Keratinocyte (primary cell): Measurements from ENCODE around the gene TNNT2. TPM values are rescaled to one million over a fixed set of nuclear protein-coding genes. Genes with fewer than 3 reads are reported as not detected.
A peak's percentile ranks its signal among the peaks of the same experiment; 100 is the strongest.

Experiments used
- DNase-seq: peaks from one replicate; pipeline ENCODE4 v3.0.0-alpha.2; 2011; ENCODE audit warnings: low read depth, missing footprints, low spot score
- FAIRE-seq: peaks from 2 replicates; lab custom pipeline; 2011; peaks lifted over from hg19 to GRCh38; lab: Jason Lieb, UNC
- H2AFZ ChIP-seq: 2 replicates; pipeline ENCODE4 v1.6.0; 2012; ENCODE audit warnings: low read length, control low read depth, inconsistent platforms; ENCODE audit not compliant: control insufficient read depth
- H3K27ac ChIP-seq: 2 replicates; pipeline ENCODE4 v1.5.1; 2011; ENCODE audit warnings: low read length; ENCODE audit not compliant: control insufficient read depth, insufficient read depth
- H3K27me3 ChIP-seq: 3 replicates; pipeline ENCODE4 v1.6.0; 2011; ENCODE audit warnings: low read length; ENCODE audit not compliant: control insufficient read depth, insufficient read depth; ENCODE audit errors: extremely low read depth
- H3K36me3 ChIP-seq, 2 experiments: 2 replicates in 1 of 2; 3 replicates in 1 of 2; pipeline ENCODE4 v1.5.1; 2011; ENCODE audit warnings: low read length in 2 of 2, mild to moderate bottlenecking in 1 of 2; ENCODE audit not compliant: control insufficient read depth in 2 of 2, insufficient read depth in 2 of 2; ENCODE audit errors: extremely low read depth in 1 of 2
- H3K4me1 ChIP-seq: 3 replicates; pipeline ENCODE4 v1.5.1; 2011; ENCODE audit warnings: low read length; ENCODE audit not compliant: control insufficient read depth, insufficient read depth; ENCODE audit errors: extremely low read depth
- H3K4me2 ChIP-seq: 3 replicates; pipeline ENCODE4 v1.6.0; 2011; ENCODE audit warnings: low read depth, low read length; ENCODE audit not compliant: control insufficient read depth, insufficient read depth; ENCODE audit errors: extremely low read depth
- H3K4me3 ChIP-seq, 3 experiments: fragments of 200-600 bp in 1 of 3; sonication (generic) in 1 of 3; 2 replicates in 2 of 3; 3 replicates in 1 of 3; pipeline ENCODE4 v1.5.1; 2011 to 2016; ENCODE audit warnings: low read length in 3 of 3, mild to moderate bottlenecking in 3 of 3, control low read depth in 2 of 3, inconsistent platforms in 1 of 3, low read depth in 1 of 3, mixed read lengths in 1 of 3, mixed run types in 1 of 3, moderate library complexity in 1 of 3; ENCODE audit not compliant: control insufficient read depth in 2 of 3, insufficient read depth in 2 of 3; ENCODE audit errors: extremely low read depth in 1 of 3
- H3K79me2 ChIP-seq: 2 replicates; pipeline ENCODE4 v1.6.0; 2012; ENCODE audit warnings: low read length; ENCODE audit not compliant: control insufficient read depth, insufficient read depth
- H3K9ac ChIP-seq: 3 replicates; pipeline ENCODE4 v1.6.0; 2011; ENCODE audit warnings: low read length; ENCODE audit not compliant: control insufficient read depth, insufficient read depth; ENCODE audit errors: extremely low read depth
- H3K9me1 ChIP-seq: 3 replicates; pipeline ENCODE4 v1.6.0; 2011; ENCODE audit warnings: low read length; ENCODE audit not compliant: control insufficient read depth, insufficient read depth; ENCODE audit errors: extremely low read depth
- H3K9me3 ChIP-seq: 2 replicates; pipeline ENCODE4 v1.5.1; 2012; ENCODE audit warnings: low read depth, low read length; ENCODE audit not compliant: control insufficient read depth
- H4K20me1 ChIP-seq: 3 replicates; pipeline ENCODE4 v1.6.0; 2011; ENCODE audit warnings: low read length; ENCODE audit not compliant: control insufficient read depth, insufficient read depth; ENCODE audit errors: extremely low read depth
- CTCF ChIP-seq, 3 experiments: IDR thresholded peaks in 1 of 3; conservative IDR thresholded peaks in 1 of 3; optimal IDR thresholded peaks in 1 of 3; 2 replicates in 2 of 3; 3 replicates in 1 of 3; pipeline versions ENCODE3 to v1.5.1; 2011; ENCODE audit warnings: low read length in 3 of 3, mild to moderate bottlenecking in 3 of 3, moderate library complexity in 2 of 3, control low read depth in 1 of 3, inconsistent platforms in 1 of 3; ENCODE audit not compliant: insufficient read depth in 2 of 3; ENCODE audit errors: extremely low read depth in 1 of 3
- EZH2 ChIP-seq: IDR thresholded peaks from one replicate; pipeline ENCODE4 v1.6.1; 2012; ENCODE audit warnings: inconsistent platforms, mild to moderate bottlenecking, low read length, moderate library complexity
- dilution Hi-C: fragments of 300-500 bp; cut with MboI; formaldehyde crosslinking; loops from one replicate; pipeline ENCODE4 v1.7.0; 2020; ENCODE audit warnings: low sequenced_read_pairs; ENCODE audit not compliant: extremely low pct_ligation_motif_present
- polyA plus RNA-seq, 5 experiments: library from polyadenylated mRNA; depleted of rRNA in 3 of 5; stranded (reverse) in 3 of 5; stranded (forward) in 1 of 5; unstranded in 1 of 5; fragments of >200 nt; gene quantifications; 1 replicate in 1 of 5; 2 replicates in 3 of 5; 3 replicates in 1 of 5; pipeline versions ENCODE4 v1.2.1 to v1.2.3, GENCODE V29; 2011 to 2012; ENCODE audit warnings: missing spikeins in 2 of 5, low read depth in 1 of 5, low replicate concordance in 1 of 5

The TNNT2 gene
- polyA plus RNA-seq, 1 donor (not counting 4 experiments of a cell fraction or from before 2014, with no cell fraction given), result 1.4 TPM

DNA sequence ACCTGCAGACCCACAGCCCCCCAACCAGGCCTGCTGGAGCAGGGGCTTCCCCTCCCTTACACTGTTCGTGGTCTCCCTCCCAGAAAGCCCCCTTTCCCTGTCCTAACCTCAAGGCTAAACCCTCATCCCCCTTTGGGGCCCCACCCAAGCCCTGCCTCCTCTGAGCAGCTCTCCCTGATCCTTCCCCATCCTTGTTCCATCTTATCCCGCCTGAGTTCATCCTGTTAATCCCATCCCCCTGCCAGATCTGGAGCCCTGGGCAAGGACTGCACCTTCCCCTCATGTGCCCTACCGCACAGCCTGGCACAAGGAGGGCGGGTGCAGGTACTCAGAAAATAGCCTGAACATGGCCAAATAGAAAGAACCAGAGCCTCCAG is 6.9 kb upstream of the TNNT2 start:
- peaks cover 11% of the 10 kb centered on the region for H3K79me2 ChIP-seq
- FAIRE-seq (no peak), DNase-seq (no peak)
- no peaks in the 10 kb centered on the region for H3K9me1 ChIP-seq
- no peaks in the 10 kb centered on the region for H3K9me3 ChIP-seq
- H3K27me3 ChIP-seq, result no peaks in the 10 kb centered on the region
- TF ChIP-seq EZH2 (no peak), CTCF (optimal IDR thresholded peaks at IDR 0.05 in 1 of 3, IDR thresholded peaks at IDR 0.05 in 1 of 3, conservative IDR thresholded peaks at IDR 0.05 in 1 of 3; ENCODE audit: extremely low read depth in 1 of 3, insufficient read depth in 2 of 3, low read length in 3 of 3) (no peak)
- H4K20me1 ChIP-seq, result peaks cover 18% of the 10 kb centered on the region
- H3K27ac ChIP-seq, result no peak overlapping the region
- no peak overlapping the region for H3K9ac ChIP-seq
- dilution Hi-C loops, result no loop called here
- peaks cover 25% of the 10 kb centered on the region for H3K4me1 ChIP-seq
- H3K4me3 ChIP-seq, result no peak overlapping the region
- H3K4me2 ChIP-seq, result peak overlapping the region; percentile 7
- no peak overlapping the region for H2AFZ ChIP-seq
- H3K36me3 ChIP-seq, result peaks cover 52% of the 10 kb centered on the region in 2 experiments

DNA sequence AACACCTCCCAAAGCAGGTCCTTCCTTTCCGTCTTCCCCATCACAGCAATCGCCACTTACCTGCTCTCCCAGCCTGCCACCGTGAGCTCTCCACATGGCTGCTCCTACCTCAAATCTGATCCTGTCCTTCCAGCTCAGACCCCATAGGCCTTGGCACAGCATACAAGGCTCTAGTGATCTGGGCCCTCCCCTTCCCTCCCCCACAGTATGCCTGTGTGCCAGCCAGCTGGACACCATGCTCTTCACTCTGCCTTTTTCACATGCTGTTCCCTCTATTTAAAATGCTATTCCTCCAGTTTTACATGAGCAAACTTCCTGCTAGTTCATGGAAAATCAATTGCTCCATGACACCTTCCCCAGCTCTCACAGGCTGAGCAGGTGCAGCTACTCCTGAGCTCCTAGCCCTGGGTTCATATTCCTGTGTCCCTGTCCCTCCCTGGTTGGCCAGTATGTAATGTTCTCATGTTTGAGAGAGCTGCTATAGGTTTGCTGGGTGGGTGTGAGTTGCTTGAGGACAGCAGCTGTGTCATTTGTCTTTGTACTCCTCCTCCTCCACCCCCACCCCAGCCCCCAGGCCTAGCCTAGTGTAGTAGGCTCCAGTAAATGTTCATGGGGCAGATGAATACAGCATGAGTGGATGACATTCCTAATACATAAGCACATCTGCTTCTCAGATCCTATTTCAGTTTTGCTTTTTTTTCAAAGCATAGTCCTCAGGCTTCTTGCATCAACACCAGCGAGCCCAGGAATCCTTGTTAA is 6.3 kb upstream of the TNNT2 start:
- H3K9me3 ChIP-seq, result no peaks in the 10 kb centered on the region
- H3K4me1 ChIP-seq, result peaks cover 25% of the 10 kb centered on the region
- H3K27me3 ChIP-seq, result no peaks in the 10 kb centered on the region
- H3K9me1 ChIP-seq, result no peaks in the 10 kb centered on the region
- TF ChIP-seq EZH2, result no peak
- TF ChIP-seq CTCF (optimal IDR thresholded peaks at IDR 0.05 in 1 of 3, IDR thresholded peaks at IDR 0.05 in 1 of 3, conservative IDR thresholded peaks at IDR 0.05 in 1 of 3; ENCODE audit: extremely low read depth in 1 of 3, insufficient read depth in 2 of 3, low read length in 3 of 3), result no peak
- H3K79me2 ChIP-seq, result peaks cover 8% of the 10 kb centered on the region
- dilution Hi-C loops, result no loop called here
- peak overlapping the region; percentile 42 for H3K27ac ChIP-seq
- H3K4me3 ChIP-seq, result no peak overlapping the region
- peaks cover 48 to 52% of the 10 kb centered on the region in 2 experiments for H3K36me3 ChIP-seq
- peak; percentile 39 for FAIRE-seq
- H3K4me2 ChIP-seq, result peak overlapping the region; percentile 7
- no peak overlapping the region for H2AFZ ChIP-seq
- no peak overlapping the region for H3K9ac ChIP-seq
- H4K20me1 ChIP-seq, result peaks cover 18% of the 10 kb centered on the region
- no peak for DNase-seq
